ENCODE data around the gene IGF2.

IGF2 gene

GRCh38 chr11:2169626-2170570 lies 30.7 kb upstream of the IGF2 start:
- no peak for DNase-seq

- no peak for DNase-seq
Measured at GRCh38 chr11:2169005-2169378, 29.8 kb upstream of the IGF2 start.

DNA sequence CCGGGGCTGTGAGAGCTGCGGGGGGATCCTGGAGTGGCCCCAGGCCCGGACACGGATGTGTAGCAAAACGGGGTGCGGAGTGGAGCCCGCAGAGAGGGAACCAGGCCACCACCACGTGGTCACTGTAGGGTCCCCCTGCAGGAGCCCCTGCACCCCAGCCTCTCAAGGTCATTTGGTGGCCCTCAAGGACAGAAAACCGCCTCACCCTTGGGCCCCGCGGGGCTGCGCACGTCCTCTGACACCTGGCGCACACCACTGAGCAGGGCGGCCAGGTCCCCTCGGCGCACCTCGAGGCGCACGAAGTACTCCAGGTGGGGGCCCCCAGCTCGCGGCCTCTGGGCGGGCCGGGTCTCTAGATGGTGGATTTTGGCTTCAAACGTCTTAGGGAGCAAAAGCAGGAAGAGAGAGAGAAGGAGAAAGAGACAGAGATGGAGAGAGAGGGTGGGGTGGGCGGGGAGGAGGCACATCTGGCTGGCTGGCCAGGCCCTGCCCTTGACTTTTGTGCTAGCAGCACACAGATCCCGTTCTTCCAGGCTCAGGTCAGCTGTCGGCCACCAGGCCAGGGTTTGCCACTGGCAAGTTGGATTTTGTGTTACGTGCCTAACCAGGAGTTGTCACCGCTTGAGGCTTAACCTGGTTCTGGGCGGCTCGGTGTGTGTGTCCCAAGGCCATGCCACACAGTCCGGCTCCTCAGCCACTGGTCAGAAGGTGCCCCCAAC lies 29.3 kb upstream of the IGF2 start:
- DNase-seq: no peak

DNA sequence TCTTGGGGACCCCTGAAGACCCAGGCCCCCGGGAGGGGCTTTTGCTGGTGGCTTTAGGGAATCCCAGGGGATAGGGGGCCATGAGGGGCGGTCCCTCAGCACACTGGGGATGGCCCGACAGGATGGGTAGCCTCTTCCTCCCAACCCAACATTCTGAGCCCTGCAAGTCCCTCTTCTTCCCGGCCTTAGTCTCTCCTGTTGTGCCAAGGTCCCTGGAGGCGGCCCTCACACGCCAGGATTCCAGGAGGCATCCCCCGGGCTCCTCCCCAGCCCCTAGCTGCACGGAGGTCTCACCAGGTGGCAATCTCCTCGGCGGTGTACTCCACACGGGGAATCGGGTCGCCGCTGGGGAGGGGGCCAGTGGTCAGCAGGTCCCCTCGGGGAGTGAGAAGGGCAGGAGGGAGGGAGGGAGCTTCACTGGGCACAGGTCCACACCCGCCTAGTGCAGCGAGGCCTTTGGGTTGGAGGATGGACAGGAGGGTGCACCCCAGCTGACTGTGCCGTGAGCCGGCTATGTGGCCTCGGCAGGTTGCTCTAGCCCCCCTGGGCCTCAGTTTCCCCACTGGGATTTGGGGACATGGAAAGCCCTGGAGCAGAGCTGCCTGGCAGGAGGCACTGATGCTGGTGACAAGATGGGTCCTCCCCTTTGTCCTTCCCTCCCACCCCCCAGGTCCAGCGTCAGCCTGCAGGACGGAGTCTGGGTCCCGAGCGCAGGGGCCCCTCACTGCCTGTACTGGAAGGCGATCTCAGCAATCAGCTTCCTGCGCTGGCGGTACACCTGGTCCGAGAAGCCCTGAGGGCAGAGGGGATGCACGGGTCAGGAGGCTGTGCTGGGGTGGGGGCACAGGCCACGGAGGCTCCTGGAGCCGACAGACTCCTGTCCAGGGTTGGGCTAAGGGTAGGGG lies 28.2 kb upstream of the IGF2 start:
- DNase-seq: no peak

DNA sequence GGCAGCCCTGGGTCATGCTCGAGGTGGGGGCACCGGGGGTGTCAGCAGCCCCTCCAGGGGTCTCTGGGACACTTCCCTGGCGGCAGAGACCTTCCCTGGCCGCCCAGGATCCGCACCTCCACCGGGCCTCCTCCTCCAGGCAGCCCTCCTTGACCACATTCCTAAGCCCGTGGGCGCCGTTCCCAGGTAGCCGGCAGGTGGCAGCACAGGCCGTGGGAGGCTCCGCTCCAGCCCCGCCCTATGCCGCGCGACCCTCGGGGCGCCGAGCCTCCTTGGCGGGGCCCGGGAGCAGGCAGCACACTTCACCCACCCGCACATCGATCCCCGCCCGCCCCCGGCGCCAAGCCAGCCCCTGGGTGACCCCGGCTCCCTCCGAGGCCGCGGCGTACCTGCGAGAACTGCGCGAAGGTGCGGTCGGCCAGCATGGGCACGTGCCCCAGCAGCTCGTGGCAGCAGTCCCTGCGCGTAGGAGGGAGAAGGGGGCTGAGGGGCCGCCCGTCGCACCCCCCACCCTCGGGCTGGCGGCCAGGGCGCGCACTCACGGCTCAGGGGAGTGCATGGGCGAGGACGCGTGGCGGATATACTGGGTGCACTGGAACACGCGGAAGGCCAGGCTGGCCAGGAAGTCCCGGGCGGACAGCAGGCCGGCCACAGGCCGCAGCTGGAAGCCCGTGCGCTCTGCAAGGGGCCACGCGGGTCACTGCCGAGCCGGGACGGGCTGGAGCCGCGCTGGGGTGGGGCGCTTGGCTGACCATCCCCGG lies 27.1 kb upstream of the IGF2 start:
- DNase-seq: peak; percentile 36

- no peak for DNase-seq
Measured at GRCh38 chr11:2165571-2165970, 26.4 kb upstream of the IGF2 start.

- no peak for DNase-seq
Measured at GRCh38 chr11:2164861-2165555, 25.8 kb upstream of the IGF2 start.

DNA sequence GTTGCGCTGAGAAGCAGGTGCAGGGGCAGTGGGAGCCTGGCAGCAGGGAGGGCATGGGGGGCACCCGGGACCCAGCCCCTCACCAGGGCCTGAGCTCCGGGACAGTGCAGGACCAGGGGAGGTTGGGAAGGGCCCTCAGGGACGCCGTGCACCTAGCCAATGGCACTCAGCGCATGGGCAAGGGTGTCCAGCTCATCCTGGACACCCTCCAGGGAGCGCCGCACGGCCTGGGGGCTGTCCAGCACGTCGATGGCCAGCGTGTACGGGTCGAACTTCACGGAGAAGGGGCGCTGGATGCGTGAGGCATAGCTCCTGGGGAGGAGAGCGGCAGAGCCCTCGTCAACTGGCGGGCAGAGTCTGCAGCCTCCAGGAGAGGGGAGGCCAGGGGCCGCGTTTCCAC lies 24.9 kb upstream of the IGF2 start:
- DNase-seq: no peak

- no peak for DNase-seq
Measured at GRCh38 chr11:2163428-2163978, 24.3 kb upstream of the IGF2 start.

DNA sequence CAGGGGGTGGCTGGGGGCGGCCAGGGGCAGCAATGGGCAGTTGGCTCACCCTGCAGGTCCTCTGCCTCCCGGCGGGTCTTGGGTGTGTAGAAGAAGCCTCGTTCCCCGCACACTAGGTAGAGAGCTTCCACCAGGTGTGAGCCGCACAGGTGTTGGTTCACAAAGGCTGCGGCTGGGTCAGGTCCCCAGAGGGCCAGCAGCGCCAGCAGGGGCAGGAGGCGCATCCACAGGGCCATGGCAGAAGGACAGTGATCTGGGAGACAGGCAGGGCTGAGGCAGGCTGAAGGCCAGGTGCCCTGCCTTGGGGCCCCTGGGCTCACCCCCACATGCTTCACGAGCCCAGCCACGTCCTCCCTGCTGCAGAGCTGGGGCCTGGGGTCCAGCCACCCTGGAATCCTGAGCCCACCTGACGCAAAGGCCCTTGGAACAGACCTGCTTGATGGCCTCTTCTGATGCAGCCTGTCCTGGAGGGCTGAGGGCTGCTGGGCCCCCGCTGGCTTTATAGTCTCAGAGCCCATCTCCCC lies 21.6 kb upstream of the IGF2 start, which contains the start of gene INS:
Gene INS, minus strand, starts transcription at position 474 of the 524 bp plus-strand sequence. Its CDS starts 238 bp downstream, at position 236.
- no peak for DNase-seq

- DNase-seq: no peak
Measured at GRCh38 chr11:2159536-2160413, 20.6 kb upstream of the IGF2 start.

- DNase-seq: no peak
Measured at GRCh38 chr11:2158966-2159365, 19.8 kb upstream of the IGF2 start.

DNA sequence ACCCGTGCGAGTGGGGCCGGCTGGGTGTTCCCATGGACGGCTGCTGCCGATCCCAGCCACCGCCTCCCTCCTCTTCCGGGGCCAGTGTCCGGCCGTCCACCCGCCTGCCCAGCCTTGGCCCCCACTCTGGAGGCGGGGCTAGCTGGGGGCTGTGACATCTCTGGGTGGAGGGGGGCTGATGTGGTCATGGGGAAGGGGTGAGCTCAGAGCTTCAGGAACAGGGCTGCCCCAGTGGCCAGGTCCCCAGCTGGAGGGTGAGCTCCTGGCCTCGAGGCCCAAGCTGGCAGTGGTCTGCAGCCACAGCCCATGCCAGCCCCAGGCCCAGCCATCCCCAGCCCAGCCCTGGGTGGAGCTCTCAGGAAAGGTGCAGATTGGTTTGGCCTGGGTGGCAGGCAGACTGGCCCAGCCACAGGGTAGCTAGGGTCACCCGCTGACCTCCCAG lies 19.1 kb upstream of the IGF2 start:
- no peak for DNase-seq

GRCh38 chr11:2157294-2158040 lies 18.3 kb upstream of the IGF2 start:
- DNase-seq: no peak

DNA sequence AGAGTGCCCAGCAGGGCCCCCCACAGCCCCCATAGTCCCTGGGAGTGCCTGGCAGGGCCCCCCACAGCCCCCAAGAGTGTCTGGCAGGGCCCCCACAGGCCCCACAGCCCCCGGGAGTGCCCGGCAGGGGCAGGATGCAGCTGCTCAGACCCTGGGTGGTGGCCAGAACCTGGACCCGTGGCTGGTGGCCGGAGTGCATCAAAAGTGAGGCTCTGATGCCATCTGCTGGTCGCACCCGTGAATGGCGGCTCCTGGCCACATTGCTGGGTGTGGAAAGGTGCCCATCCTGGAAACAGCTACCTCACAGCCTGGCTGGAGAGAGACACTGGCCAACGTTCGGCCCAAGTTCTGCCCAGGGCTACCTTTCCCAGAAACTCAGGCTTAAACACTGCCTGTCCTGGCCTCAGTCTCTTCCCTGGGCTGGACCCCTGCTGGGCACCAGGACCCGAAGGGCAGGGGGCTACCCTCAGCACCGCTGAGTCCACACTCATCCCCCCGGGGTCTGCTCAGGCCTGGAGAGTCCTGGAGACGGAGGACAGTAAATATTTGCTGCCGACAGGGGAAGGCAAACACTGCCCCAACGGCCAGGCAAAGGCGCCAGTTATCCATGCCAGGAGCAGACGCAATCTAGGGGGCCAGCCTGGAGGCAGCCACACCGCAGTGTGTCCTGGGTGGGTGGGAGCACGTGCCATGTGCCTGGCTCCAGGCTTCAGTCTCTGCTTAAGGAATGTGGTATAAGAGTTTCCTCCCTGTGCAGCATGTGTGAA lies 17.4 kb upstream of the IGF2 start:
- peak; percentile 60 for DNase-seq

DNA sequence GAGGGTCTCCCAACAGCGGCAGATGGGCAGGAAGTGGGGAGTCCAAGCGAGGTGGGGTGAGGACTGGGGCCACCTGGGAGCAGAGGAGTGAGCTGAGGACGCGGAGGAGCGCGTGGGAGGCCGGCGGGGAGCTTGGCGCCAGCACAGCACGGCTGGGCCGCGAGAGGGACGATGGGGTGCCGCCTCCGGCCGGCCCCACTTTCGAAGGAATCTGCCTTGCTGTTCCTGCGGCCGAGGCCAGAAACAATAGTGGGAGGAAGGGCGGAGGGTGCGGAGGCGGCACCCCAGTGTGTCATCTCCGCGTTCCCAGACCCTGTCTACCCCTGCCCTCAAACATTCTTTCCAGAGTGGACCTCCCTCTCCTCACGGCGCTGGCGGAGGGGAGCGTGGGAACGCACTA lies 16.3 kb upstream of the IGF2 start:
- DNase-seq: no peak

DNA sequence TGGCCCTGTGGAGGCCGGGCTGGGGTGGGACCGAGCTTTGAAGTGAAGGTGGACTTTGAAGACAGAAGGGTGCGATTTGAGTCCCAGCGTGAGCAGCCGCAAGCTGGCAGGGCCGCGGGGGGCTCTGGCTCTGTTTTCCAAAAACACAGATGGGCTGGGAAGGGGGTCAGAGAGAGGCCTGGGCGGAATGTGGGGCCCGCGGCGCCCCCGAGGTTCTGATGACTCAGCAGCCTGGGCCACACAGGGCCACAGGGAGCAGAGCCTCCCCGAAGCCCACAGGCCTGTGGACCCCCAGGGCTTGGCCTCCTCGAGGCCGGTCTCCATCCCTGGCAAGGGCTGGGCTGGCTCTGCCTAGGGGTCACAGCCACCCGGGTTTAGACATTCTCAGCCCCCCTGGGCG lies 15.7 kb upstream of the IGF2 start:
- no peak for DNase-seq

- no peak for DNase-seq
Measured at GRCh38 chr11:2154195-2154585, 15.0 kb upstream of the IGF2 start.

Measured in activated naive CD4-positive, alpha-beta T cell treated with Interleukin-2 at 50 U/mL for 16 hours (primary cell).